SK-N-SH (cell line): ENCODE data around the gene FNDC1. TPM values are rescaled to one million over a fixed set of nuclear protein-coding genes. Genes with fewer than 3 reads are reported as not detected.

Experiments used
- CTCF ChIA-PET: fragments of 300-600, 350-600 bp; formaldehyde crosslinking; extraction: SDS; loops from one replicate; lab custom pipeline; 2021; lab: Yijun Ruan, JAX
- POLR2A ChIA-PET: fragments of 350-600 bp; sonication (Branson Sonifier 250); formaldehyde crosslinking; extraction: SDS; loops from one replicate; lab custom pipeline; 2020; ENCODE audit warnings: antibody characterized with exemption, inconsistent platforms; lab: Yijun Ruan, JAX
- DNase-seq: peaks from one replicate; pipeline ENCODE4 v3.0.0; 2012
- H2AFZ ChIP-seq: fragments of 200-600 bp; sonication (generic); 2 replicates; pipeline ENCODE4 v1.8.1; 2016; ENCODE audit warnings: antibody characterized with exemption, mild to moderate bottlenecking, low read depth
- H3F3A ChIP-seq: fragments of 200-600 bp; sonication (generic); replicated peaks from 2 replicates; pipeline ENCODE3; 2016; ENCODE audit warnings: antibody characterized with exemption, mild to moderate bottlenecking; ENCODE audit not compliant: insufficient read depth
- H3K27ac ChIP-seq, 2 experiments: fragments of 200-500 bp in 1 of 2; fragments of 200-600 bp in 1 of 2; sonication (Bioruptor generic) in 1 of 2; sonication (generic), shearing (Covaris generic) in 1 of 2; 2 replicates each; pipeline versions ENCODE4 v1.5.1 to v1.6.1; 2014 to 2016; ENCODE audit warnings: low read depth in 2 of 2, inconsistent platforms in 1 of 2, low read length in 1 of 2, mild to moderate bottlenecking in 1 of 2, mixed read lengths in 1 of 2
- H3K27me3 ChIP-seq: fragments of 200-600 bp; sonication (generic), shearing (Covaris generic); 2 replicates; pipeline ENCODE4 v1.6.1; 2016; ENCODE audit warnings: mixed run types; ENCODE audit not compliant: insufficient read depth
- H3K36me3 ChIP-seq, 2 experiments: fragments of 200-500 bp in 1 of 2; fragments of 200-600 bp in 1 of 2; sonication (Bioruptor generic) in 1 of 2; sonication (generic) in 1 of 2; replicated peaks in 1 of 2; 2 replicates each; pipeline versions ENCODE3 to v1.5.1; 2014 to 2016; ENCODE audit warnings: low read length in 1 of 2, mild to moderate bottlenecking in 1 of 2; ENCODE audit not compliant: insufficient read depth in 2 of 2, control insufficient read depth in 1 of 2
- H3K4me1 ChIP-seq, 2 experiments: fragments of 200-500 bp in 1 of 2; fragments of 200-600 bp in 1 of 2; sonication (Bioruptor generic) in 1 of 2; sonication (generic), shearing (Covaris generic) in 1 of 2; 2 replicates each; pipeline versions ENCODE4 v1.5.1 to v1.6.1; 2014 to 2016; ENCODE audit warnings: low read depth in 1 of 2, low read length in 1 of 2, mixed run types in 1 of 2; ENCODE audit not compliant: insufficient read depth in 2 of 2, control insufficient read depth in 1 of 2
- H3K4me2 ChIP-seq: fragments of 200-600 bp; sonication (generic), shearing (Covaris generic); 2 replicates; pipeline ENCODE4 v1.6.1; 2017; ENCODE audit warnings: mixed run types
- H3K4me3 ChIP-seq, 2 experiments: fragments of 200-500 bp in 1 of 2; fragments of 200-600 bp in 1 of 2; sonication (Bioruptor generic) in 1 of 2; sonication (generic), shearing (Covaris generic) in 1 of 2; 2 replicates each; pipeline versions ENCODE4 v1.5.1 to v1.8.1; 2014 to 2016; ENCODE audit warnings: low read depth in 2 of 2, inconsistent platforms in 1 of 2, low read length in 1 of 2, mild to moderate bottlenecking in 1 of 2, mixed read lengths in 1 of 2, moderate library complexity in 1 of 2
- H3K79me2 ChIP-seq: fragments of 200-600 bp; sonication (generic); 2 replicates; pipeline ENCODE4 v1.8.1; 2017; ENCODE audit warnings: mild to moderate bottlenecking; ENCODE audit not compliant: insufficient read depth
- H3K9ac ChIP-seq: fragments of 200-600 bp; sonication (generic); 2 replicates; pipeline ENCODE4 v1.6.1; 2017; ENCODE audit warnings: mixed run types
- H3K9me2 ChIP-seq: fragments of 200-600 bp; sonication (generic); 2 replicates; pipeline ENCODE4 v1.6.1; 2017; ENCODE audit warnings: mixed run types
- H3K9me3 ChIP-seq: fragments of 200-600 bp; sonication (generic); 2 replicates; pipeline ENCODE4 v1.6.1; 2017; ENCODE audit warnings: mixed run types, mild to moderate bottlenecking, moderate library complexity
- H4K20me1 ChIP-seq: fragments of 200-600 bp; sonication (generic); 2 replicates; pipeline ENCODE4 v1.6.1; 2017; ENCODE audit warnings: mild to moderate bottlenecking, mixed run types; ENCODE audit not compliant: insufficient read depth
- CHD2 ChIP-seq: fragments of 150-350 bp; IDR thresholded peaks from 2 replicates; pipeline ENCODE4 v1.6.1; 2018; ENCODE audit warnings: low read length; ENCODE audit not compliant: partially characterized antibody
- CTCF ChIP-seq: fragments of 200-600 bp; sonication (generic); IDR thresholded peaks from 2 replicates; pipeline ENCODE4 v1.6.1; 2017; ENCODE audit warnings: antibody characterized with exemption, mild to moderate bottlenecking, moderate library complexity
- ELF1 ChIP-seq: IDR thresholded peaks from 2 replicates; pipeline ENCODE4 v1.4.0; 2012
- EP300 ChIP-seq, 2 experiments: IDR thresholded peaks; 2 replicates each; pipeline versions ENCODE4 v1.4.0 to v1.6.1; 2012; ENCODE audit warnings: borderline replicate concordance in 1 of 2, low read depth in 1 of 2, low read length in 1 of 2
- FOSL2 ChIP-seq: IDR thresholded peaks from 2 replicates; pipeline ENCODE4 v1.4.0; 2012; ENCODE audit warnings: low read depth, mild to moderate bottlenecking, moderate library complexity, borderline replicate concordance
- FOXM1 ChIP-seq: IDR thresholded peaks from 2 replicates; pipeline ENCODE4 v1.4.0; 2012; ENCODE audit warnings: low read depth, mild to moderate bottlenecking
- MAX ChIP-seq: IDR thresholded peaks from 2 replicates; pipeline ENCODE4 v1.4.0; 2012; ENCODE audit warnings: low read depth
- MEF2A ChIP-seq: IDR thresholded peaks from 2 replicates; pipeline ENCODE4 v1.4.0; 2012; ENCODE audit warnings: low read depth, borderline replicate concordance
- NFIC ChIP-seq: IDR thresholded peaks from 2 replicates; pipeline ENCODE4 v1.4.0; 2012; ENCODE audit warnings: borderline replicate concordance
- PBX3 ChIP-seq: IDR thresholded peaks from 2 replicates; pipeline ENCODE4; 2012
- POLR2AphosphoS5 ChIP-seq: IDR thresholded peaks from 2 replicates; pipeline ENCODE4 v1.6.1; 2012; ENCODE audit warnings: low read depth, low read length
- RAD21 ChIP-seq: IDR thresholded peaks from 2 replicates; pipeline ENCODE4 v1.6.1; 2012; ENCODE audit warnings: mild to moderate bottlenecking, low read length
- RFX5 ChIP-seq: IDR thresholded peaks from 2 replicates; pipeline ENCODE4 v1.6.1; 2012; ENCODE audit warnings: mild to moderate bottlenecking, improper control_type of control experiment, low read length
- RXRA ChIP-seq: IDR thresholded peaks from 2 replicates; pipeline ENCODE4 v1.4.0; 2012; ENCODE audit warnings: low read depth, mild to moderate bottlenecking, borderline replicate concordance
- TCF12 ChIP-seq: IDR thresholded peaks from 2 replicates; pipeline ENCODE4 v1.4.0; 2012
- TEAD4 ChIP-seq: IDR thresholded peaks from 2 replicates; pipeline ENCODE4 v1.4.0; 2012; ENCODE audit warnings: mild to moderate bottlenecking, borderline replicate concordance; ENCODE audit not compliant: insufficient read depth
- USF2 ChIP-seq: fragments of 150-350 bp; IDR thresholded peaks from 2 replicates; pipeline ENCODE4 v1.6.1; 2017; ENCODE audit warnings: antibody characterized with exemption, low read length, low read depth, borderline replicate concordance
- YY1 ChIP-seq: IDR thresholded peaks from 2 replicates; pipeline ENCODE4 v1.4.0; 2012; ENCODE audit warnings: low read depth, mild to moderate bottlenecking
- WGBS: methylation state at CpG from one replicate; pipeline ENCODE4 v1.1.6; 2017; ENCODE audit warnings: low lambda C conversion rate; 5-methylcytosine and 5-hydroxymethylcytosine counted together
- polyA plus RNA-seq, 3 experiments: library from polyadenylated mRNA; depleted of rRNA; stranded (reverse); fragments of >200 nt; gene quantifications; 2 replicates each; pipeline ENCODE4 v1.2.3, GENCODE V29; 2012

The FNDC1 gene
- polyA plus RNA-seq, 1 of the 3 experiments (the other 2 are of a cell fraction): not detected

- H3F3A ChIP-seq: no peaks in the 10 kb centered on the region
- H3K27ac ChIP-seq: no peak overlapping the region
- TF ChIP-seq POLR2AphosphoS5: no peak
- no peak for TF ChIP-seq EP300 (IDR thresholded peaks at IDR 0.05; ENCODE audit: borderline replicate concordance in 1 of 2, low read depth in 1 of 2, low read length in 1 of 2)
- TF ChIP-seq TCF12: no peak
- TF ChIP-seq CTCF: no peak
- no peak for TF ChIP-seq FOXM1
- TF ChIP-seq YY1: no peak
- TF ChIP-seq NFIC: no peak
- TF ChIP-seq CHD2: no peak
- no peak for TF ChIP-seq RFX5
- TF ChIP-seq FOSL2: no peak
- no peak for TF ChIP-seq TEAD4
- TF ChIP-seq MEF2A: no peak
- peaks cover 0 to 2% of the 10 kb centered on the region in 2 experiments; a peak in 1 of 4 replicates for H3K4me1 ChIP-seq
- H3K9me2 ChIP-seq: no peaks in the 10 kb centered on the region
- H4K20me1 ChIP-seq: no peaks in the 10 kb centered on the region
- H3K79me2 ChIP-seq: no peaks in the 10 kb centered on the region
- no peak for DNase-seq
- no peak overlapping the region for H3K4me2 ChIP-seq
- peaks cover 31% of the 10 kb centered on the region for H3K27me3 ChIP-seq
- no peak overlapping the region for H2AFZ ChIP-seq
- WGBS: 17% methylated on average over 9 of the region's 9 CpGs
- H3K9me3 ChIP-seq: no peaks in the 10 kb centered on the region
- no peaks in the 10 kb centered on the region for H3K36me3 ChIP-seq
- ChIA-PET POLR2A (no interaction called here), CTCF (interaction anchor here (0.9 to 1.3 kb wide), 5 partner anchors 9 to 1793 kb away, joined by 3 to 4 read pairs (median 3); partner anchors contain the start of gene FNDC1)
- no peak overlapping the region for H3K9ac ChIP-seq
- no peak overlapping the region for H3K4me3 ChIP-seq
Measured at GRCh38 chr6:159178847-159179246, 9.6 kb downstream of the FNDC1 start.

GRCh38 chr6:159180001-159180400, 10.8 kb downstream of the FNDC1 start:
- H3K4me1 ChIP-seq: no peaks in the 10 kb centered on the region
- no peaks in the 10 kb centered on the region for H3K9me3 ChIP-seq
- H4K20me1 ChIP-seq: no peaks in the 10 kb centered on the region
- no peak overlapping the region for H2AFZ ChIP-seq
- no peaks in the 10 kb centered on the region for H3K79me2 ChIP-seq
- TF ChIP-seq MAX: no peak
- TF ChIP-seq RAD21: no peak
- TF ChIP-seq EP300 (IDR thresholded peaks at IDR 0.05; ENCODE audit: borderline replicate concordance in 1 of 2, low read depth in 1 of 2, low read length in 1 of 2): no peak
- TF ChIP-seq FOXM1: no peak
- no peak for TF ChIP-seq TEAD4
- no peak for TF ChIP-seq PBX3
- no peak for TF ChIP-seq ELF1
- TF ChIP-seq RXRA: no peak
- no peak for TF ChIP-seq USF2
- H3K9me2 ChIP-seq: no peaks in the 10 kb centered on the region
- CTCF ChIA-PET: interaction anchor here (1.1 to 1.3 kb wide), 3 partner anchors 9 to 283 kb away, joined by 3 to 4 read pairs (median 3); partner anchors contain the start of gene FNDC1
- H3F3A ChIP-seq: no peaks in the 10 kb centered on the region
- peaks cover 27% of the 10 kb centered on the region; the same call in 1 of the 2 replicates for H3K27me3 ChIP-seq
- no peak overlapping the region for H3K27ac ChIP-seq
- no peak overlapping the region for H3K4me3 ChIP-seq
- no peak overlapping the region for H3K4me2 ChIP-seq
- no peak for DNase-seq
- WGBS: 3% methylated on average over 4 of the region's 4 CpGs
- POLR2A ChIA-PET: no interaction called here
- H3K36me3 ChIP-seq: no peaks in the 10 kb centered on the region
- no peak overlapping the region for H3K9ac ChIP-seq
